ENCODE measurements around the gene NPAS3.

GRCh38 chr14:33081259-33081658 lies 142.6 kb downstream of the NPAS3 start:
- no peak for TF ChIP-seq CTCF (IDR thresholded peaks at IDR 0.05)
- TF ChIP-seq POLR2A (IDR thresholded peaks at IDR 0.05): no peak
